ENCODE measurements around the gene CD14.

DNA sequence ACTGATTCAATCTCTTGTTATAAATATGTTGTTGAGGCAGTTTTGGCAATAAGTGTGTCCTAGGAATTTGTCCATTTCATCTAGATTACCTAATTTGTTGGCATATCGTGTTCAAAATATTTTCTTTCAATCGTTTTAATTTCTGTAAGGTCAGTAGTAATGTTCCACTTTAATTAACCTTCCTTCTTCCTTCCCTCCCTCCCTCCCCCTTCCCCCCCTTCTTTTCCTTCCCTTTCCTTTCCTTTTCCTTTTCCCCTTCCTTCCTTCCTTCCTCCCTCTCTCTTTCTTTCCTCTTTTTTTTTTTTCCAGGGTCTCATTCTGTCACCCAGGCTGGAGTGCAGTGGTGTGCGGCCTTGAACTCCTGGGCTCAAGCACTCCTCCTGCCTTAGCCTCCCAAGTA is 27.1 kb downstream of the CD14 start:
- TF ChIP-seq, protein P1, sequence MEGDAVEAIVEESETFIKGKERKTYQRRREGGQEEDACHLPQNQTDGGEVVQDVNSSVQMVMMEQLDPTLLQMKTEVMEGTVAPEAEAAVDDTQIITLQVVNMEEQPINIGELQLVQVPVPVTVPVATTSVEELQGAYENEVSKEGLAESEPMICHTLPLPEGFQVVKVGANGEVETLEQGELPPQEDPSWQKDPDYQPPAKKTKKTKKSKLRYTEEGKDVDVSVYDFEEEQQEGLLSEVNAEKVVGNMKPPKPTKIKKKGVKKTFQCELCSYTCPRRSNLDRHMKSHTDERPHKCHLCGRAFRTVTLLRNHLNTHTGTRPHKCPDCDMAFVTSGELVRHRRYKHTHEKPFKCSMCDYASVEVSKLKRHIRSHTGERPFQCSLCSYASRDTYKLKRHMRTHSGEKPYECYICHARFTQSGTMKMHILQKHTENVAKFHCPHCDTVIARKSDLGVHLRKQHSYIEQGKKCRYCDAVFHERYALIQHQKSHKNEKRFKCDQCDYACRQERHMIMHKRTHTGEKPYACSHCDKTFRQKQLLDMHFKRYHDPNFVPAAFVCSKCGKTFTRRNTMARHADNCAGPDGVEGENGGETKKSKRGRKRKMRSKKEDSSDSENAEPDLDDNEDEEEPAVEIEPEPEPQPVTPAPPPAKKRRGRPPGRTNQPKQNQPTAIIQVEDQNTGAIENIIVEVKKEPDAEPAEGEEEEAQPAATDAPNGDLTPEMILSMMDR (conservative IDR thresholded peaks at IDR 0.05; ENCODE audit: low read depth, low read length): no peak
- no peak for TF ChIP-seq EZH2 (IDR thresholded peaks at IDR 0.05; ENCODE audit: low read length, unreplicated experiment)
- TF ChIP-seq EZH2phosphoT487 (IDR thresholded peaks at IDR 0.05; ENCODE audit: borderline replicate concordance, low read length): no peak
